IMR-90 (cell line): ENCODE results near the gene CNP.

ENCODE experiments used
- RAD21 ChIP-seq: IDR thresholded peaks from 2 replicates; pipeline ENCODE4 v1.6.1; 2012; ENCODE audit warnings: low read length, improper control_type of control experiment
- TF ChIP-seq, protein P1 (sequence below): fragments of 150-350 bp; IDR thresholded peaks from 2 replicates; pipeline ENCODE4 v1.6.1; 2017; ENCODE audit warnings: mild to moderate bottlenecking, antibody characterized with exemption, low read length, low read depth

DNA sequence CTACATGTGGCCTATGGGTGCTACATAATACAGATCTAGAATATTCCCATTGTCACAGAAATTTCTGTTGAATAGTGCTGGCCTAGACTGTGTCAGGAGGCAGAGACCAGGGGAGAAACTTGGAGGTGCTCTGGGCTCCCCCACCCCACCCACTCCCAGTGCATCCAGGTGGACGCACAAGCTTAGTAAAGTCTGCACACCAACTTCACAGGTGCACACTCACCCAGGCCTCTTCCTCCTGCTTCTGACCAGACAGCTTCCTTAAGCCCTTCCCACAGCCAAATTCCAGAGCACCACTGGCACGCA is 7.6 kb upstream of the CNP start:
- TF ChIP-seq, protein P1, sequence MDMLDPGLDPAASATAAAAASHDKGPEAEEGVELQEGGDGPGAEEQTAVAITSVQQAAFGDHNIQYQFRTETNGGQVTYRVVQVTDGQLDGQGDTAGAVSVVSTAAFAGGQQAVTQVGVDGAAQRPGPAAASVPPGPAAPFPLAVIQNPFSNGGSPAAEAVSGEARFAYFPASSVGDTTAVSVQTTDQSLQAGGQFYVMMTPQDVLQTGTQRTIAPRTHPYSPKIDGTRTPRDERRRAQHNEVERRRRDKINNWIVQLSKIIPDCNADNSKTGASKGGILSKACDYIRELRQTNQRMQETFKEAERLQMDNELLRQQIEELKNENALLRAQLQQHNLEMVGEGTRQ = no peak
- TF ChIP-seq RAD21 = no peak
